Colonic mucosa (tissue), 4 donors: ENCODE data around the gene ZPLD1. TPM values are rescaled to one million over a fixed set of nuclear protein-coding genes. Genes with fewer than 3 reads are reported as not detected.

Source experiments
- DNase-seq: peaks from one replicate; pipeline ENCODE4 v3.0.0-alpha.2; 2020
- H3K27ac ChIP-seq: fragments of 200-600 bp; one replicate; pipeline ENCODE4 v1.8.0; 2021
- H3K27me3 ChIP-seq: fragments of 200-600 bp; one replicate; pipeline ENCODE4 v1.8.0; 2021
- H3K36me3 ChIP-seq: fragments of 200-600 bp; one replicate; pipeline ENCODE4 v1.8.0; 2021
- H3K4me1 ChIP-seq: fragments of 200-600 bp; one replicate; pipeline ENCODE4 v1.8.0; 2021; ENCODE audit warnings: mild to moderate bottlenecking
- H3K4me3 ChIP-seq: fragments of 200-600 bp; one replicate; pipeline ENCODE4 v1.8.0; 2021
- H3K9ac ChIP-seq, 2 donors: one replicate each; pipeline ENCODE4 v1.7.0; 2013; ENCODE audit warnings: control low read depth in 2 of 2, low read depth in 2 of 2, low read length in 2 of 2
- H3K9me3 ChIP-seq: fragments of 200-600 bp; one replicate; pipeline ENCODE4 v1.8.0; 2021
- CTCF ChIP-seq: fragments of 200-600 bp; IDR thresholded peaks from one replicate; pipeline ENCODE4 v1.8.0; 2022; ENCODE audit warnings: antibody characterized with exemption, mild to moderate bottlenecking
- intact Hi-C: fragments of 100-400 bp; cut with DNase I; formaldehyde crosslinking; loops from one replicate; pipeline ENCODE4 v1.14.1; 2022
- total RNA-seq, 2 donors: library from RNA; stranded (reverse); fragmentation: NEBNext Ultra II Directional in 1 of 2; extraction: Animal tissue kit (Norgen Biotek cat#: 25700) in 1 of 2; gene quantifications; one replicate each; pipeline ENCODE4 v1.2.1, GENCODE V29; 2021
- donor health status: healthy.
- donor health status: DM: no; HTN: no; CAD: no.
- donor health status: DM: no; HTN: no; CAD: no.

Gene ZPLD1
- total RNA-seq, 2 donors from 2014 or later, result 0.05 TPM; not detected in 1

GRCh38 chr3:102419786-102420185 is 15.0 kb upstream of the ZPLD1 start:
- Histone ChIP-seq H3K27ac (no peak overlapping the region), H3K27me3 (no peaks in the 10 kb centered on the region), H3K9me3 (no peaks in the 10 kb centered on the region), H3K4me3 (no peak overlapping the region), H3K36me3 (no peaks in the 10 kb centered on the region), H3K4me1 (no peaks in the 10 kb centered on the region), H3K9ac (no peak overlapping the region)
- DNase-seq, result no peak
- intact Hi-C loops, result no loop called here
- no peak for TF ChIP-seq CTCF

- Histone ChIP-seq H3K9ac (no peak overlapping the region), H3K27ac (no peak overlapping the region), H3K27me3 (no peaks in the 10 kb centered on the region), H3K36me3 (no peaks in the 10 kb centered on the region), H3K4me3 (no peak overlapping the region), H3K4me1 (no peaks in the 10 kb centered on the region), H3K9me3 (no peaks in the 10 kb centered on the region)
- intact Hi-C loops, result no loop called here
- TF ChIP-seq CTCF, result no peak
- DNase-seq, result no peak
Observed at GRCh38 chr3:102441832-102442231, 7.0 kb downstream of the ZPLD1 start.

- Histone ChIP-seq H3K4me3 (no peak overlapping the region), H3K9ac (no peak overlapping the region), H3K36me3 (no peaks in the 10 kb centered on the region), H3K9me3 (no peaks in the 10 kb centered on the region), H3K27ac (no peak overlapping the region), H3K4me1 (no peaks in the 10 kb centered on the region), H3K27me3 (no peaks in the 10 kb centered on the region)
- DNase-seq, result no peak
- intact Hi-C loops, result no loop called here
- TF ChIP-seq CTCF, result no peak
Observed at GRCh38 chr3:102443021-102443420, 8.2 kb downstream of the ZPLD1 start.

GRCh38 chr3:102444101-102444500 is 9.3 kb downstream of the ZPLD1 start:
- Histone ChIP-seq H3K27ac (no peak overlapping the region), H3K9ac (no peak overlapping the region), H3K4me3 (no peak overlapping the region), H3K36me3 (no peaks in the 10 kb centered on the region), H3K9me3 (no peaks in the 10 kb centered on the region), H3K4me1 (no peaks in the 10 kb centered on the region), H3K27me3 (no peaks in the 10 kb centered on the region)
- no peak for TF ChIP-seq CTCF
- no peak for DNase-seq
- intact Hi-C loops, result no loop called here

- no peak overlapping the region for H3K4me3 ChIP-seq
- H3K9ac ChIP-seq, result no peak overlapping the region
- TF ChIP-seq CTCF, result no peak
- no peak for DNase-seq
- no peak overlapping the region for H3K27ac ChIP-seq
- no peaks in the 10 kb centered on the region for H3K4me1 ChIP-seq
- intact Hi-C loops, result no loop called here
- H3K36me3 ChIP-seq, result no peaks in the 10 kb centered on the region
- H3K9me3 ChIP-seq, result no peaks in the 10 kb centered on the region
- H3K27me3 ChIP-seq, result no peaks in the 10 kb centered on the region
Observed at GRCh38 chr3:102447272-102447671, 12.5 kb downstream of the ZPLD1 start.

GRCh38 chr3:102449341-102449740 is 14.5 kb downstream of the ZPLD1 start:
- Histone ChIP-seq H3K36me3 (no peaks in the 10 kb centered on the region), H3K4me3 (no peak overlapping the region), H3K9me3 (no peaks in the 10 kb centered on the region), H3K9ac (no peak overlapping the region), H3K4me1 (no peaks in the 10 kb centered on the region), H3K27me3 (no peaks in the 10 kb centered on the region), H3K27ac (no peak overlapping the region)
- intact Hi-C loops, result no loop called here
- TF ChIP-seq CTCF, result no peak
- no peak for DNase-seq
